Adrenal gland (tissue), 12 donors: ENCODE data around the gene STX8. TPM values are rescaled to one million over a fixed set of nuclear protein-coding genes. Genes with fewer than 3 reads are reported as not detected.

Experiments used
- DNase-seq, 7 donors: peaks; one replicate each; pipeline ENCODE4 v3.0.0-alpha.2; 2019 to 2020
- H3K27ac ChIP-seq, 5 donors: fragments of 200-600 bp; sonication (generic) in 4 of 5; 1 replicate in 3 of 5; 2 replicates in 2 of 5; pipeline versions ENCODE4 v1.5.1 to v1.8.0; 2016 to 2020; ENCODE audit warnings: mild to moderate bottlenecking in 1 of 5
- H3K27me3 ChIP-seq: fragments of 200-600 bp; 2 replicates; pipeline ENCODE4 v1.8.0; 2021
- H3K36me3 ChIP-seq, 2 donors: fragments of 200-600 bp; replicated peaks in 1 of 2; 1 replicate in 1 of 2; 2 replicates in 1 of 2; pipeline versions ENCODE4 v1.5.1 to v1.8.0; 2018 to 2022
- H3K4me1 ChIP-seq, 2 donors: fragments of 200-600 bp; replicated peaks in 1 of 2; 1 replicate in 1 of 2; 2 replicates in 1 of 2; pipeline versions ENCODE4 v1.5.1 to v1.8.0; 2018 to 2021
- H3K4me3 ChIP-seq, 4 donors: fragments of 200-600 bp; sonication (generic) in 3 of 4; one replicate each; pipeline ENCODE4 v1.5.1; 2016 to 2018
- H3K9me3 ChIP-seq, 3 donors: fragments of 200-600 bp; sonication (generic) in 1 of 3; replicated peaks in 1 of 3; 1 replicate in 2 of 3; 2 replicates in 1 of 3; pipeline versions ENCODE4 v1.5.1 to v1.8.0; 2016 to 2021
- POLR2A ChIP-seq, 2 donors: fragments of 450-650 bp; IDR thresholded peaks; one replicate each; pipeline ENCODE4 v1.6.1; 2017; ENCODE audit warnings: antibody characterized with exemption in 2 of 2, mild to moderate bottlenecking in 2 of 2, moderate library complexity in 1 of 2
- WGBS, 4 donors: extraction: QIAGEN DNeasy Blood & Tissue Kit in 2 of 4; methylation state at CpG; one replicate each; pipeline versions ENCODE4 v1.1.5 to v1.1.7; 2013 to 2017; 5-methylcytosine and 5-hydroxymethylcytosine counted together
- intact Hi-C, 2 donors: fragments of 100-400 bp; cut with DNase I; formaldehyde crosslinking; loops; one replicate each; pipeline versions ENCODE4 v1.14.1 to v1.15.0; 2022 to 2023
- polyA plus RNA-seq, 3 donors: library from polyadenylated mRNA; stranded (reverse); fragments of 200-250 nt in 2 of 3; fragments of 350-450 nt in 1 of 3; fragmentation: Illumina TruSeq in 1 of 3; extraction: RNeasy Lipid Tissue Mini Kit (QIAGEN cat#74804) in 1 of 3; gene quantifications; one replicate each; pipeline ENCODE4 v1.2.3, GENCODE V29; 2013 to 2014
- total RNA-seq, 9 donors: library from RNA; depleted of rRNA in 4 of 9; stranded (reverse); fragments of >200 nt in 4 of 9; fragments of 120-200 nt in 1 of 9; fragmentation: NEBNext Ultra II Directional in 1 of 9; extraction: Animal tissue kit (Norgen Biotek cat#: 25700) in 1 of 9; gene quantifications; one replicate each; pipeline versions ENCODE4 v1.1.0 to v1.2.4, GENCODE V29; 2013 to 2023
- TF ChIP-seq, protein P1 (sequence below), 6 experiments: fragments of 450-650 bp in 4 of 6; fragments of 200-600 bp in 2 of 6; sonication (generic) in 1 of 6; IDR thresholded peaks; 1 replicate in 5 of 6; 2 replicates in 1 of 6; pipeline versions ENCODE4 v1.5.1 to v1.8.0; 2016 to 2021; ENCODE audit warnings: antibody characterized with exemption in 6 of 6, mild to moderate bottlenecking in 2 of 6, moderate library complexity in 1 of 6
- donor health status: healthy with polysubstance abuse.
- donor health status: Bipolar disorder and iron deficiency.
- donor health status: DM: yes; HTN: yes; CAD: no.
- donor health status: DM: no; HTN: no; CAD: no.
- donor health status: DM: no; HTN: no; CAD: no.
- donor health status: DM: yes; HTN: yes; CAD: no.

STX8 gene
- total and polyA plus RNA-seq, 12 donors, result 21.9 to 94.1 (median 72.3) TPM

DNA sequence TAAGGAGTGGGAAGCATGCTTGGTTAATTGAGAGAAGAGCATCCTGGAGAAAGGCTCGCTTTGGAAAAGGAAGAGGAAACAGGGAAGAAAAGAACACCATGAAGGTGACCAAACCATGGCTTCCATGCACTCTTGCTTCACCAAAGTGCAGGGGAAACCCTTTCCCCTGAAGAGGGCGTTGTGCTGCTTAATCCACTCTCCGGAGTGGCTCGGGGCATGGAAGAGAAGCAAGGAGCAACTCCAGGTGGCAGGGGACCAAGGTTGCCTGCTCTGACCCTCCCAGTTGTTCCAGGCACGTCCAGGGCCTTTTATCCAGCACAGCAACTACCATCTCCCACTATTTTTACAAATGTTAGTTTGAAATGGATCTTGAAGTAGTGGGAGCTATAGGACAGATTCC, 108.1 kb downstream of the STX8 start:
- no peaks in the 10 kb centered on the region for H3K4me1 ChIP-seq
- TF ChIP-seq POLR2A (IDR thresholded peaks at IDR 0.05), result no peak
- TF ChIP-seq, protein P1, sequence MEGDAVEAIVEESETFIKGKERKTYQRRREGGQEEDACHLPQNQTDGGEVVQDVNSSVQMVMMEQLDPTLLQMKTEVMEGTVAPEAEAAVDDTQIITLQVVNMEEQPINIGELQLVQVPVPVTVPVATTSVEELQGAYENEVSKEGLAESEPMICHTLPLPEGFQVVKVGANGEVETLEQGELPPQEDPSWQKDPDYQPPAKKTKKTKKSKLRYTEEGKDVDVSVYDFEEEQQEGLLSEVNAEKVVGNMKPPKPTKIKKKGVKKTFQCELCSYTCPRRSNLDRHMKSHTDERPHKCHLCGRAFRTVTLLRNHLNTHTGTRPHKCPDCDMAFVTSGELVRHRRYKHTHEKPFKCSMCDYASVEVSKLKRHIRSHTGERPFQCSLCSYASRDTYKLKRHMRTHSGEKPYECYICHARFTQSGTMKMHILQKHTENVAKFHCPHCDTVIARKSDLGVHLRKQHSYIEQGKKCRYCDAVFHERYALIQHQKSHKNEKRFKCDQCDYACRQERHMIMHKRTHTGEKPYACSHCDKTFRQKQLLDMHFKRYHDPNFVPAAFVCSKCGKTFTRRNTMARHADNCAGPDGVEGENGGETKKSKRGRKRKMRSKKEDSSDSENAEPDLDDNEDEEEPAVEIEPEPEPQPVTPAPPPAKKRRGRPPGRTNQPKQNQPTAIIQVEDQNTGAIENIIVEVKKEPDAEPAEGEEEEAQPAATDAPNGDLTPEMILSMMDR (IDR thresholded peaks at IDR 0.05), result no peak
- H3K36me3 ChIP-seq, result no peaks in the 10 kb centered on the region
- no peaks in the 10 kb centered on the region for H3K27me3 ChIP-seq
- H3K9me3 ChIP-seq, result no peaks in the 10 kb centered on the region
- DNase-seq, result no peak
- no peak overlapping the region for H3K27ac ChIP-seq
- no peak overlapping the region for H3K4me3 ChIP-seq
- intact Hi-C loops, result no loop called here
- 71 to 88% (median 77%) methylated on average over 5 of the region's 5 CpGs for WGBS, 4 donors

DNA sequence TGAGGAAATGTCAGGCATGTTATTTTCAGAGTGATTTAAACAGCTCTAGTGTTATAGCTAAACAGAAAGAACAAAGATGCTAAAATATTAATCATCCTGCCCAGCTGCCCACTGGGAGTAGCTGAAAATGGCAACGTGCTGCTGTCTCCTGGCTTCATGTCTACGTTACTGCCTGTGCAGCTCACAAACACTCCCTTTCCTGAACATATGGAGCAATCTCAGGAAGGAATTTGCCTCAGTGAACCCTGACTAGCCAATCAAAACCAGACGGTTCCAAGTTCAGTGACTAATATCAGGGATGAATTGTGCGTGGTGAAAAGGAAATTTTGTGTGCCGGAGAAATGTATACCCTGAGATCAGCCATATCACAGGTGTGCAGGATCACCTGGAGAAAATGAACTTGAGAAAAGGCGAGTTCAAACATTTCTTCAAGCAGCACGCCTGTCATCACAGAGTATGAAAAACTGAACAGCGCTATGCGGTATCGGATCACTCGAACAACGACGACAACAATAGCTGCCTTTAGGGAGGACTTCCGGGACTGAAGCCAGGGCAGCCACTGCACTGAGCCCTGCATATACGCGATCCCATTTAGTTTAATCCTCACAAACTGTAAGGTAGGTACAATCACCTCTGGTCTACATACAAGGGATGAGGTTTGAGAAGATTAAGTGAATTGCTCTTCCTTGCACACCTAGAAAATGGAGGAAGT, 110.3 kb downstream of the STX8 start:
- no peak overlapping the region for H3K27ac ChIP-seq
- no peaks in the 10 kb centered on the region for H3K36me3 ChIP-seq
- no peaks in the 10 kb centered on the region for H3K4me1 ChIP-seq
- no peak for DNase-seq
- no peaks in the 10 kb centered on the region for H3K27me3 ChIP-seq
- no peak overlapping the region for H3K4me3 ChIP-seq
- no peak for TF ChIP-seq POLR2A (IDR thresholded peaks at IDR 0.05)
- TF ChIP-seq, protein P1 (IDR thresholded peaks at IDR 0.05), result no peak
- intact Hi-C loops, result no loop called here
- 77 to 87% (median 83%) methylated on average over 16 of the region's 16 CpGs for WGBS, 4 donors
- no peaks in the 10 kb centered on the region for H3K9me3 ChIP-seq

DNA sequence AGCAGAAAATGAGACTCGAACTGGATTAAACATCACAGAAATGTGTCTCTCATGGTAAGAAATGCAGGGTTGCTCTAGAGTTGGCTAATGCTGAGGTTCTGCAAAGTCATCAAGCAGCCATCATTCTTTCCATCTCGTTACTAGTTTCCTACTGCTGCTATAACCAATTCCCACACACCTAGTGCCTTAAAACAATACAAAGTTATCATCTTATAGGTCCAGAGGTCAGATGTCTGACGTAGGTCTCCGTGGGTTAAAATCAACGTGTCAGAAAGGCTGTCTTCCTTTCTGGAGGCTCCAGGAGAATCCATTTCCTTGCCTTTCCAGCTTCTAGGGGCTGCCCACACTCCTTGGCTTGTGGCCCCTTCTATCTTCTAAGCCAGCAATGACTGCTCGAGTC, 118.6 kb downstream of the STX8 start:
- TF ChIP-seq POLR2A (IDR thresholded peaks at IDR 0.05), result no peak
- TF ChIP-seq, protein P1 (IDR thresholded peaks at IDR 0.05), result no peak
- WGBS, 4 donors, result 88 to 95% (median 93%) methylated on average over 6 of the region's 6 CpGs
- no peaks in the 10 kb centered on the region for H3K27me3 ChIP-seq
- H3K4me3 ChIP-seq, result no peak overlapping the region
- H3K4me1 ChIP-seq, result no peaks in the 10 kb centered on the region
- no peak for DNase-seq
- no peaks in the 10 kb centered on the region for H3K36me3 ChIP-seq
- no peak overlapping the region for H3K27ac ChIP-seq
- H3K9me3 ChIP-seq, result no peaks in the 10 kb centered on the region
- intact Hi-C loops, result no loop called here

DNA sequence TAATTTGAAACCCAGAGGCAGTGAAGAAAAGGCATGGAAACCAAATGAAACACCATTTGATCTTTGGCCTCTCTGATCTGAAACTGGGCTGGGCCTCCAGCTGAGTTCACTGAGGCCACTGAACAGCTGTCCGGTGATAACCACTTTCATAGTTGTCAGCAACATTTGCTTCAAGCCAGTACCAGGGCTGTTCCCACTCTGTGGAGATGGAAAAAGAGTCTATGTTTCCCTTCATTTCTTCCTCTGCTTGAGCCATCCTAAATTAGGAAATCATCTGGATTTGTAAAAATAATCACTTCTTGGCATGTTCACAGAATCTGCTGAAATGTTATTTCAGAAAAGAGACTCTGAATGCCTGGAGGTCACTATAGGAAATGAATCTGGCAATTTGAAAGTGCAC, 119.3 kb downstream of the STX8 start:
- intact Hi-C loops, result no loop called here
- whole genome bisulfite sequencing, 4 donors, result 68 to 78% (median 72%) methylated on average over 1 of the region's 1 CpG
- Histone ChIP-seq H3K4me3 (no peak overlapping the region), H3K9me3 (no peaks in the 10 kb centered on the region), H3K36me3 (no peaks in the 10 kb centered on the region), H3K27me3 (no peaks in the 10 kb centered on the region), H3K27ac (no peak overlapping the region), H3K4me1 (no peaks in the 10 kb centered on the region)
- no peak for TF ChIP-seq POLR2A (IDR thresholded peaks at IDR 0.05)
- TF ChIP-seq, protein P1 (IDR thresholded peaks at IDR 0.05), result no peak
- no peak for DNase-seq
